Measurements from ENCODE around the gene DST.
"Not testable (repeated sequence)": the region's sequence is repeated elsewhere in the genome, so short reads cannot be mapped to it uniquely, and the experiment has no call there.

Gene DST

DNA sequence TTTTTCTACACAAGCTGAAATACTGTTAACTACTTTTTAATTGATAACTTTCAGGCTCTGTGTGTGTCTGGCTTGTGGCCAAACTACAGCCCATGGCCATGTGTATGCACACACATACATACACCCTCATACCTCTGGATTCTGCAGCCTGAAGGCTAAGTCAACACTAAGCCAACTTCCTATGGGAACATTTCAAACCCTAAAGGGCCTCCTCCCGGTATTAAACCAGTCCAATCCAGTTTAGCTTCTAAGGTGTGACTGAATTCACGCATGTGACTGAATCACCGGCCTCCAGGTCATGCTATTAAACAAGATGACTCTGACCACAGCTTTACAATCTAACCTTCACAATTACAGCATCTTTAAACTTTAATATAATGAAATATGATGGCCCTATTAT, 20.7 kb upstream of the DST start:
- no peak for DNase-seq (ENCODE audit: low read depth in 2 of 3, low spot score in 1 of 3)

DNA sequence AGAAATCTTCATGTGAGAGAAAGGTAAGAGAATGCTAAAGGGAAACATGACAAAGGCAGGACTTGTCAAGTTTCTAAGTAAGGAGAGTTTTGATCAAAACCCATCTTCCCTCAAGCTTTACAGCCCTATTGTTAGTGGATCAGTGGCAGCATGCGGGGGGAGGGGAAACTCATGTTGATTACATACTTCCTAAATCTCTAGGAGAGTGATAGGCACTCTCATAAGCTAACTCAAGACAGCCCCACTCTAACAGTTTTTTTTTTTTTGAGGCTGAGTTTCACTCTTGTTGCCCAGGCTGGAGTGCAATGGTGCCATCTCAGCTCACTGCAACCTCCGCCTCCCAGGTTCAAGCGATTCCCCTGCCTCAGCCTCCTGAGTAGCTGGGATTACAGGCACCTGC, 18.6 kb upstream of the DST start:
- DNase-seq (ENCODE audit: low read depth in 2 of 3, low spot score in 1 of 3): not testable (repeated sequence)

DNA sequence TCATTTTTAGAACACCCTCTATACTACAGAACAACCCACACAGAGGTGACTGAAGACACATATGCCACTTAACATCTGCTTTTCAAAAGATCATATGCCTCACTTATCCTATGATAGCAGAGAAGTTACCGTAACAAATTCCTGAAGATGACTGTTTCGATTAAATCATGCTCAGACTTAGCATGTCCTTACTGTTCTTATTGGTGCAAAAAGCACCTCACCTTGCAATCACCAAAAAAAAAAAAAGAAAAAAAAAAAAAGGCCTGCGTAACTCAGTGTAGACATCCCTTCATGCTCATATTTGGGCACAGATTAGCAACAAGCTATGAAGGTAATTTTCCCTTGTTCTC, 17.7 kb upstream of the DST start:
- DNase-seq (ENCODE audit: low read depth in 2 of 3, low spot score in 1 of 3): no peak

DNA sequence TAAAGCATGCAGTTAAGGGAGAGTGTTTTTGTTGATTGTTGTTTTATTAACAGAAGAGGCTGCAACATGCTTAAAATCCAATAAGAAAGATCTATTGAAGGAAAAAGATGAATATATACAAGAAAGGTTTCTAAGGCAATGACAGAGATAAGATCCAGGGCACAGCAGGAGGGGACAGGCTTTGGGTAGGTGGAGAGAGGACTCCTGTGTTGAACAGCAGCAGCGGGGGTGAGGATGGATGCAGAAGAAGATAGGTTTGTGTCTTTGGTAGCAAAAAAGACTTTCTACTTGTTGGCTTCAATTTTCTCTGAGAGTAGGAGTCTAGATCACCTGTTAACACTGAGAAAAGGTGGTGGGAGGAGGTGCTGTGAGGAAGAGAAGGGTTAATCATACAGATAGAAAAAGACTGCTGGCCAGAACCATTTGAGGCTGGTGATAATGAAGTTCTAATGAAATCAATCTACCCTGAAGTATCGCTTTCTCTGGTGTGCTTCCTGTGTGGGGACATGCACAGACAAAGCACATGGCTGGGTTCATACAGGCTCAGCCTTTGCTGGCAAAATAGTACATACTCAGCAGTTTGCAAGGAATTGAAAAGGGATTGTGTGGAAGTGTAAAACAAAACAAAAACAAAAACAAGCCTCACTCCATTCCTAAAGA, 17.2 kb upstream of the DST start:
- no peak for DNase-seq (ENCODE audit: low read depth in 2 of 3, low spot score in 1 of 3)

DNA sequence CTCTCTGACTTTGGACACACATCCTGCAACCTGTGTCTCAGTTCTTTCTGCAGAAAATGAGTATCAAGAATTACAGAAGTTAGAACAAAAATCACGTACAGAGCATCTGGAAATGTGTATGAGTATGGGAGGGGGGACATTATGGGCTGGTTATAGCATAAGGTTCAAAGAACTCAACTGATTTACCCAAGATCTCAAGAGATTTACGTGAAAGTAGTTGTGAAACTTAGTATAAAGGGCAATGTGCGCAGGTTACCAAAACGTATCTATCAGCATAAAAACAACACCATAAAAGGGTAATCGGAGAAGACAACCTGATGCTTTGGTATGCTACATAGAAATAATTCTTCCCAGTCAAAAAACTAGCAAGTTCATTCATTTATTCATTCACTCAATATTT, 15.6 kb upstream of the DST start:
- no peak for DNase-seq (ENCODE audit: low read depth in 2 of 3, low spot score in 1 of 3)

DNA sequence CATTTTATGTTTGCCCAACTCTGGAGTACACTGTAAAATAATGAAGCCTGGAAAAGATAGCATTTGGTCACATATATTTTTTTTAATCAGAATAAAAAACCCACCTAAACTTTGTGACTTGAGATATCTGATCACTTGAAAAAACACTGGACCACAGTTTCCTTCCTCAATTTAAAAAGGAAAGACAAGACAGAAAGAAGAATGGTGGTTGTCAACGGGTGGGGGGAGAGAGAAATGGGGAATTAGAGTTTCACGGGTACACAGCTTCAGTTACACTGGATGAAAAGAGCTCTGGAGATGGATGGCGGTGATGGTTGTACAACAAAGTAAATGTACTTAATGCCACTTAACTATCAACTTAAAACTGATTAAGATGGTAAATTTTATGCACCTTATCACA, 14.7 kb upstream of the DST start:
- DNase-seq (ENCODE audit: low read depth in 2 of 3, low spot score in 1 of 3): no peak

DNA sequence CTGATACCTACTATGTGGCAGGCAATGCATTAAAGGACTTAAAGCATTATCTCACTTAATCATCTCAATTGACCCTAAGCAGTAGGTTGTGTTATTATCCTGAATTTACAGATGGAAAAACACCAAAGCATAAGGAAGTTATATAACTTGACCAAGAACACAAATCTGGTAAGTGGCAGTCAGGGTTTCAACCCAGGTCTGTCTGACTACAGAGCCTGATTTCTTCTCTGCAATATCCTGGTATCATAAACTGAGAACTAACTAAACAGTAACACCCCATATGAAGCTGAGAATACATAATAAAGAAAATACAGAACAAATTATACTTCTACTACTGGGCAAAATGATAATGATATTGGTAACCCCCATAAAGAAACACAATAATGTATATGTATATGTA, 13.8 kb upstream of the DST start:
- no peak for DNase-seq (ENCODE audit: low read depth in 2 of 3, low spot score in 1 of 3)

DNA sequence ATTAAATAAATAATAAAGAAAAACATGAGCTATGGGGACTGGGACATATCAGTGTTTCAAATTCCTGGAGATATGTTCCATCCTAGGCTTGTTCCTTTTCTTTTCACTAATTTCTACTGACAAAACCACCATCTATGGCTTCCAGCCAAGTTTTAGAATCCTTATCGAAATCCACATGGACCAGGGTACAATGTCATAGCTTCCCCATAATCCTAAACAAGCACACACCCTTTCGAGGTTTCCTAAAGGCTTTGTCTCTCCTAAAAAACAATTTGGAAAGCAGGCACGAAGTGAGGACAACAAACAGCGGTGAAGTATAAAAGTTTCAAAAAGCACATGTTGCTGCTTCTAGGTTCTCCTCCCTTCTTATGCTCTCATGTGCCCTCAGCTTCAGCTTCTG, 13.3 kb upstream of the DST start:
- no peak for DNase-seq (ENCODE audit: low read depth in 2 of 3, low spot score in 1 of 3)

DNA sequence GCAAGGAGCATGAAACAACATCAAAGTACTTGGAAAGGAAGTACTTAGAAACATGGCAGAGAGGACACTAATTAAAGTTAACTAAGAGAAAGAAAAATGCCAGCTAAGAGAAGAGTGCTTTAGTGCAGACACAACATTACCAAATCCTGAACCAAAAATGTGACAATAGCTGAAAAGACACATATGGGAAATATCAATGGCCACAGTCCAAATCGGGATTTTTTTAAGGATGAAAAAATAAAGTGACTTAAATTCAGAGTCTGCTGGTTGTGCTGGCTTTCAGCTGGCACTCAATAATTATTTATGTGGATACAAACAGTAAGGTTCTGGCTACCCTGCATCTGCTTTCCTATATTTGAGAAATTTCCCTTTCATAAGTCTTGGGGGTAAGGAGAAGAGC, 12.6 kb upstream of the DST start:
- DNase-seq (ENCODE audit: low read depth in 2 of 3, low spot score in 1 of 3): no peak

DNA sequence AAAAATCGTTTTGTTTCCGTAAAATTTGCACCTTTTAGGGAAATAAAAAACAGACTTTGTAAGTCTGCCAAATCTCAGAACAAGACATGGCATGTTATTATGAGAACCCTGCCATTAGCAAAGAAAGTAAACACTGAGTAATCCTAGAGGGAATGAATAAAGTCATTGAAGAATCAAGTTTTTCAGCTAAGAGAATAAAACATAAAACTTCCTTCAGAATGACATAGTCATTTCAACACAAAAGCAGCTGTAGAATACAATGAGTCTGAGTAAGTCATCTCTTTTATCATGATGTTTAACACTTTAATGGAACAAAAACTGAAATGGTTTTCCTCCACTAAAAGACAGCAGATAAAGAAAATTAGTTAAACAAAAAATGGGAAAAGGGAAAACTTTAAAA, 10.3 kb upstream of the DST start:
- DNase-seq (ENCODE audit: low read depth in 2 of 3, low spot score in 1 of 3): no peak

DNA sequence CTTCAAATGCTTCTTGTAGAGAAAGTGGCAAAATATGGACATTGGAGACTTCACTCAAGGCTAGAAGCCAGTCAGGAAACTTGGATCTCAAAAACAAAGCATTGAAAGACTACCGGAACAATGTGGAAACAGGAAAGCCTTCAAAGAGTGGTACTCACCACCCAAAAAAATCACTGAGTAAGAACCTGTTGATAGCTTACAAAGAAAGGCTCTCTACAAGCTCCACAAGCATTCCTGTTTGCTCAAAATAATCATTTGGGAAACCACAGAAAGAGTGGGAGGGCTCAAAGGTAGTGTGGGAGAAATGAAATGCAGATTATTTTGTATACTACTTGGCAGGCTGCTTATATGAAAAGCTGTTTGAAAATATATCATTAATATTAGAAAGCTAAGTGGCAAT, 9.5 kb upstream of the DST start:
- no peak for DNase-seq (ENCODE audit: low read depth in 2 of 3, low spot score in 1 of 3)

DNA sequence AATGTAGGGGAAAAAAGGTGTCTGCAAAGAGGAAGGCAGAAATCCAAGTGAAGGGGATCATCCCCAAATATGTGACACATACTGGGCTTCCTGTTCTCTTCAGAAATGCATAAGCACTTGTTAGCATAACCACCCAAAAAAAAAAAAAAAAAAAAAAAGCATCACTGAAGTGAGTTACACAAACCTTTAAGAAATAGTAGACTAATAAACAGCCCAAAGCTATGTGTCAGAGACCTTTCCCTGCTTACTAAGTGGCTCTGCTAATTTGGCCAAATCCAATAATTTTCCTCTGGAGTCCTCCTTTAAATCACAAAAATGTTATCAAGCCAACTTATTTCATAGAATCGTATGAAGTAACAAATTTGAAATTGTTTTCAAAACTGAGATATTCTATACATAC, 7.5 kb upstream of the DST start:
- no peak for DNase-seq (ENCODE audit: low read depth in 2 of 3, low spot score in 1 of 3)

DNA sequence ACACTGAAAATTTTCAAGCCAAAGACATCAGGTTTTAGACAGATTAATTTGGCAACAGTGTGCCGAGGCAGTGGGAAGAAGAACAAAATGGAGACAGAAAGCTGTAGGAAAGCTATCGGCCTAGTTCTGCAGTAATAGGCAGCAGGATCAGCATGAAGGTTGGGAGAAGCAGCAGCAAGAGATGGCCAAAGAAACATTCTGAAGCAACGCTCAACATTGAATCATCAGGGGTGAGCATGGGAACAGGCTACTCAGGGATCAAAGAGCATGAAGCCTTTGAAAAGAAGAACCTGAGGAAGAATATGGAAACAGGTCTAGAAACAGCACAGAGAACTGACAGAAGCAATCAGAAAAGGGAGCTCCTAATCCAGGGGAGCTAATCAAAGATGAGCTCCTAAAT, 7.1 kb upstream of the DST start:
- no peak for DNase-seq (ENCODE audit: low read depth in 2 of 3, low spot score in 1 of 3)

DNA sequence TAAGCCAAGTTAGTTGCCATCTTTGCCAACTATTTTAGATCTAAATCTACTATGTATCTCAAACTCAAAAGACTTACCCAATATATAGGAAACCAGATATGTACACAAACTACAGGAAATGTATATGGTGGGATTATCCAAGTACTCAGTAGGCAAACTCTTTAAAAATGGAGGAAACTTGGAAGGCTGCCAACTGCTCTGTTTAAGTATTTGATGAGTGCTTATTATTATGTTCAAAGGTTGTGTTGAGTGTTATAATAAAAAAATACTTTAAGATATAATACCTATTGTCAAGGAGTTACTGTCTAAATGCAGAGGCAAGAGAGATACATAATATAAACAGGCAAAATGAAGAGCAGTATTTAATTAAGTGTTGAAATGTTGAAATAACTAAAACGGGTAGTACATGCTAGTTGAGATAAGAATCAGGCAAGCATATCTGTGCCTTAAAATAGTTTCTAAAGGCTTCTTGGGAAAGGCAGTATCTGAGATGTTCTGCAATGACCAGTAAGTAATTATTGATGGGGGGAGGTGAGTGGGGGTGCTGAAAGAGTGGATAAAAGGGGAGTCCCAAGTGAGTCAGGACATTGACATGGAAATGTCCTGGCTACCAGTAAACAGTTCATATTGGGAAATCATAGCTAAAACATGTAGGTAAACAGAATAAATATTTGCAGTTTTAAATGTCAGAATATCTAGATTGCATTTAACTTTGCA, 6.5 kb upstream of the DST start:
- no peak for DNase-seq (ENCODE audit: low read depth in 2 of 3, low spot score in 1 of 3)

DNA sequence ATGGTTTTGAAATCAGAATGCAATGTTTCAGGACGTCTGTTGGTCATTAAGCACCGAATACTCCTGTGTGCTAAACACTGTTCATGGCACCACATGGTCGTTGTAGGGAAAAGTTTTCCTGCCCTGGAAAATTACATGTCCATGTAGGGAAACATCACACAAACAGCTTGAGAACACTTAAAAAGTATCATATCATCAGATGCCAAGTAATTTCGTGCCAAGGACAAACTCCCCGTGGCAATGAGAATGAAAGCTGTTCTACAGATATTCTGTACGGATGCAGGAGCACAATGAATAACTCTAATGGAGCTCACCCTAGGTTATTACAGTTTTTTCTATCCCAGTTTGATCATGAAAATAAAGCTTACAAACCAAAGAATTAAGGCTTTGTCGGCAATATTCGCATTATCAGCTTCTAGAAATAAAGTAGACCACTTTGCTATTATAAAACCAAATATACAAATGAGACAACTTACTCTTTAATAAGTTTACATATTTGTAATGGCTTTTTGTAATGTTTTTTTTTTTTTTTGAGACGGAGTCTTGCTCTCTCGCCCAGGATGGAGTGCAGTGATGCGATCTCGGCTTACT, 4.6 kb upstream of the DST start:
- DNase-seq (ENCODE audit: low read depth in 2 of 3, low spot score in 1 of 3): no peak

DNA sequence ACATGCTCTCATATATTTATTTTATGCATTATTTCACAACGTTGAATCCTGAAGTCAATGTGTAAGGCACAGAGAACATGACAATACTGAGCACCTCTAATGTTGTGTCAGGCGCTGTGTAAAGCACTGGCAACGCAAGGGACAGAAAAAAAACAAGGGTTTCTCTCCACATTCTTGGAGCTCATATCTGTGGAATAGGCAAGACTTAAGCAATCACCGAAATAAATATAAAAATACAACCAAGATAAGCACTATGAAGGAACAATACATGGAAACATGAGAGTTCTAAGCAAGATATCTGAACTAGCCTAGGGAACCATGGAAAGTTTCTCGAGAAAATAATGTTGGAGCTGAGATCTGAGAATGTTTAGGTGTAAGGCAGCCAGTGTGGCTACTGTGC, 1.7 kb upstream of the DST start:
- DNase-seq (ENCODE audit: low read depth in 2 of 3, low spot score in 1 of 3): no peak

DNA sequence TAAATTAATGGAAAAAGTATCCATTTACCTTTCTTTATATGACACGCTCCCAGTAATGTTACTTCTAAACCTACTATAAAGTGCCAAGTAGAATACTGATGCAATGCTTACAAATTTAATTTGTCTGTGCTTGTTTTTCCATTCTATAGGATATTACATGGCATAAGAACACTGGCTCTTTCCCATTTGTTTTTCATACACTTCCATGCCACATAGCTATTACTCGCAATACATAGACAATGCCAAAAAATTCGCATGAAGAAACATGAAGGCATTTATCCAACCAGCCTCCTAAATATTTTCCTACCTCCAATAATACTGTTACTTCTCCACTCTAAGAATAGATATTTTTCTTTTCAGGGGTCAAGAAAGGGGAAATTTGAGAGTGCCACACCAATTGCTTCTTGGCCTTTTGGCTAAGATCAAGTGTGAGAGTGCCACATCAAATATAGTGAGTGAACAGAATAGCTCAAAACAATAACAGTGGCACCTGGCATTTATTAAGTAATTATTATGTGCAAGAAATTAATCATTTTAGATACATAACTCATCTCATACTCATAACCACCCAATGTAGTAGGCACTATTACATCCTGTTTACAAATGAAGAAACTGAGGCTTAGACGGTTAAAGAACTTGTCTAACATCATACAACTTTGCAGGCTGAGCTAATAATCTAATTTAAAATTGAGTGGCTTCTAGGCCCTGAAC, 845 bp upstream of the DST start:
- no peak for DNase-seq (ENCODE audit: low read depth in 2 of 3, low spot score in 1 of 3)

DNA sequence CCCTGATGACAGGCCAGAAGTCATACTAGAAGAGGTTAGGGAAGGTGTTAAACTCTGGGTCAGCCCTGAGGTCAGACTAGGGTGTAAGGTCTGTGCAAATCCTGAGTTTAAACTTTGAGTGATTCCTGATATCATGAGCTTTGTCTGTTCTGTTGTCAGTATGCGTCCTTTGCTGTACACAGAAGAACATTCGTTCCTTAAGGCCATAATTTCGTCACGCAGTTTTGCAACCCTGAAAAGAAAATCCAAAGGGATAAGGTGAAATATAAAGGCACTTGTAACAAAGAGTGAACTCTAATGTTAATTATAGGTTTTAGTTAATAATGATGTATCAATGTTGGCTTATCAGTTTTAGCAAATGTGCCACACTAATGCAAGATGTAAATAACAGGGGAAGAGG, 2.3 kb downstream of the DST start:
- no peak for DNase-seq (ENCODE audit: low read depth in 2 of 3, low spot score in 1 of 3)

DNA sequence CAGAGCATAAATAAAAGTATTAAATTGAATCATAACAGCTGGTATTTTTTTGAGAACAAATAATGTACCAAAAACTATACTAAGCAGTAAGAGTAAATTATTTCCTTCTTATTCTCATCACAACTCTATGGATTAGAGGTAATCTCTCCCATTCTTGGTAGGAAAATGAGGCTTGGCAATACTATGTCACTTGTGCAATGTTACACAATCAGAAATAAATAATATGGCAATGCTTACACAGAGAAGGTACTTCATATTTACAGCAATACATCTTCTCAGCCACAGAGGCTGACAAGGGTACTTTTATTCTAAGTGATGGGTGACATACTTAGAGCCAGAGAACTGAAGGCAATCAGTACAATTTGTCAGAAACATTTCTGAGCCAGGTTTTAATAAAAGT, 3.9 kb downstream of the DST start:
- no peak for DNase-seq (ENCODE audit: low read depth in 2 of 3, low spot score in 1 of 3)

DNA sequence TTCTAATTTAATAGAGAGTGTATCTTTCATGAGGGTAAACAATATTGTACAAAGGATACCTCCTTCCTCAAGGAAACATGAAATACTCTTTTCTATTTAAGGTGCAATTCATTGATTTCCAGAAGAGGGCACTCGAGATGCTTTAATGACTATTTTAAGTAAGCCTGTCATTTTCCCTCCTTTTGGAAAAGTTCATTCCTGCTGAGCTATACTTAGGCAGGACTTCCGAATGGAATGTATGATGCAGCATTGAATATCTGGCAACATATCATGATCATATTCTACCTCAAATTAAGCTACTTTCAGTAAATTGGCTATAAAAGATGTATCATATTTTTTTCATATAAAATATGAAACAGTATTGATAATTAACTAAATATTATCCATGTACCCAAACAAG, 5.0 kb downstream of the DST start:
- DNase-seq (ENCODE audit: low read depth in 2 of 3, low spot score in 1 of 3): no peak

DNA sequence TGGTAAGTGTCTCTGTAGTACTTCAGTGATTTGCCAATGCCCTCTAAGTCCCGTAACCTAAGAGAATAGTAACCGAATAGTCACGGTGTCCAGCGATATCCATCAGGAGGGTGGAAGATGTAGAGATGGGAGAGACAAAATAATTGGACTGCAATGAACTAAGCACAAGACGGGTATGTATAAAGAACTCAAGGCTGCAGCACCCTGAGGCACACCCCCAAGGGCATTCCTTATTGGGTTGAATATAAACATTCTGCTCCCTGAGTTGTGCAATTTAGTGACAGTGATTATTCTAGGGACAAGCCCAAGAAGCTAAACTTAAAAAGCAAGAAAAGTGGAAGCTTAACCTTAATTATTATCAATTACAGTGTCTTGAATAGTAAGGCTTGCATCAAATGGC, 14.6 kb downstream of the DST start:
- no peak for DNase-seq (ENCODE audit: low read depth in 2 of 3, low spot score in 1 of 3)

DNA sequence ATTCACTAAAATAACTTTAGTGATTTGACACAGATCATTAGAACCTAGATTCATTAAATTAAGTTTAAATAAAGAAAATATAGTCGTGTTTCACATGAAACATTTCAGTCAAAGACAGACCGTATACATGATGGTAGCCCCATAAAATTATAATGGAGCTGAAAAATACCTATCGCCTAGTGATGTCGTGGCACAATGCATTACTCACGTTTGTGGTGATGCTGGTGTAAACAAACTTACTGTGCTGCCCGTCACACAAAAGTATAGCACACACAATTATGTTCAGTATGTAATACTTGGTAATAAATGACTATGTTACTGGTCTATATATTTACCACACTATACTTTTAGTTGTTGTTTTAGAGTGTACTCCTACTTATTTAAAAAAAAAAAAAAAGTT, 17.3 kb downstream of the DST start:
- DNase-seq (ENCODE audit: low read depth in 2 of 3, low spot score in 1 of 3): no peak

DNA sequence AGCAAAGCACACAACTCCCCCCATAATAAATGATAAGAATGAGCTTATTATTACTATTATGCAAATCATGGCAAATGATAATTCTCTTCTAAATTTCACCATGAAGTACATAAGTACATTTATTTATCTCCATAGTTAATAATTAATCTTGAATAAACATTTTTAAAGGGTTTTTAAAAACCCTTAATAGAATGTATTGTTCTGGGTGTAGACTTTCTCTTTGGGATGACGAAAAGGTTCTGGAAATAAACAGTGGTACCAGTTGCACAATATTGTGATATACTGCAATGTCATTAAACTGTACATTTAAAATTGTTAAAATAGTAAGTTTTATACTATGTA, 18.0 kb downstream of the DST start:
- DNase-seq (ENCODE audit: low read depth in 2 of 3, low spot score in 1 of 3): no peak

All from stimulated activated CD4-positive, alpha-beta T cell treated with anti-CD3 and anti-CD28 coated beads, Interleukin-12 subunit alpha, Interleukin-12 subunit beta, amount 100 ng/mL, for 48 hours (primary cell).